ENCODE results near the gene HTRA3.

The HTRA3 gene

DNA sequence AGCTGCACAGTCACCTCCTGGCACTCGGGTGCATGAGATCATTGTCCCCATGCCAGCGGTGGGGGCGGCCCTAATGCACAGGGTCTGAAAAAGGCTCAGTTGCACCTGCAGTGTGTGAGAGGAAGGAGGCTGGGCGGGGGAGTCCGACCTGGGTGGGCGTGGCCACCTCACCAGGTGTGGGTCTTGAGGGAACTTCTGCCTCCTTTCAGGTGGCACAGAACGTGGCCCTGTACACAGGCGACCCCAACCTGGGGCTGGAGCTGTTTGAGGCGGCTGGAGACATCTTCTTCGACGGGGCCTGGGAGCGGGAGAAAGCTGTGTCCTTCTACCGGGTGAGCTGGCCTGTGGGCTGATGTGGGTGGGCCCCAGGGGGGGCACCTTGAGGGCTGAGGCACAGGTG lies 34.3 kb upstream of the HTRA3 start:
- DNase-seq, result no peak

GRCh38 chr4:8235686-8236085 lies 33.9 kb upstream of the HTRA3 start:
- no peak for DNase-seq

DNA sequence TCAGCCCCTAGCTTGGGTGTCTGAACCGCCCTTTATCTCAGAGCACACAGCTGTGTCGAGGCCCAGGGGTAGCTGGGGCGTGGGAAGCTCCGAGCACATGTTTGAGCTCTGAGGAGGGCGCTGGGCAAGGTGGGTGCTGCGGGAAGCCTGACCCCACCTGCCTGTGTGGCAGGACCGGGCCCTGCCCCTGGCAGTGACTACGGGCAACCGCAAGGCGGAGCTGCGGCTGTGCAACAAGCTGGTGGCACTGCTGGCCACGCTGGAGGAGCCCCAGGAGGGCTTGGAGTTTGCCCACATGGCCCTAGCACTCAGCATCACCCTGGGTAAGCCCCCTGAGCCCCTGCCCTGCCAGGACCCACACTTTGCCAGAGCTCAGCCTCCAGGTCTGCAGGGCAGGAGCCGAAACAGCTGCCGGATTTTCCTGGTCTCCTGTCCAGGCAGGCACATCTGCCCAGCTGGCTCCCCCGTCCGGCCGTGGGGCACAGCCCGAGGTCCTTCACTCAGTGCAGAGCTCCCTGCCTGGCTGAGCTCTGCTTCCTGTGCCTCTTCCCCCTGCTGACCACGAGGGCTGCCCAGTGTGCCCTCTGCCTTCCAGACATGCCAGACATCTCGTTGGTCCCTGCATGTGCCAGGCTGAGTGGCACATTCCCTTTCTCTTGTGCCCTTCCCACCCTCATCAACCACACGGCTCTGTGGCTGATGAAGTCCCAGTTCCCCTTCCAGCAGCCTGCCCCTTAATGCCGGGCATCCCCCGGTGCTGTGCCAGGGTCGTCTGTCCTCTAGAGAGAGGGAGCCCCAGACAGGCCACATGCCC lies 33.2 kb upstream of the HTRA3 start:
- no peak for DNase-seq

GRCh38 chr4:8236920-8237195 lies 32.7 kb upstream of the HTRA3 start:
- no peak for DNase-seq

- no peak for DNase-seq
Measured at GRCh38 chr4:8237256-8237989, 32.1 kb upstream of the HTRA3 start.

DNA sequence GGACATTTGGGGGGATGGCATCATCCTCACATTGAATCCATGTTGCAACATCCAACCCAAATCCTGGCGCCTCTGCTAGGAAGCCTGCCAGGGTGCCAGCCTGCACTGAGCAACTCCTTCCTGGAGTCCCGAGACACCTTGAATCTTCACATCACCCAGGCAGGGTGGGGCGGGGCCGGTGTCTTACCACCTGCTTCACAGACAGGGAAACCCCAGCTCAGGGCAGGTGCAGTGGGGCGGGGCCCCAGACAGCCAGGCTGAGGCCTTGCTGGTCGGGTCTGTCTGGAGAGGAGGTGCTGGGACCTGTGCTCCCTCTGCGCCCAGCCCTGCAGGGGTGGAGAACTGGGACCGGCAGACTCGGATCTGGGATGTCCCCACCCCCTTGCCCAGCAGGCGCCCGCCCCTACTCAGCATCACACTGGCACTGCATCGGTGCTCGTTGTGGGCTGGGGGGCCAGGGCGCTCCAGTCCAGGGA lies 31.5 kb upstream of the HTRA3 start:
- DNase-seq, result no peak

- no peak for DNase-seq
Measured at GRCh38 chr4:8238515-8239053, 31.0 kb upstream of the HTRA3 start.

- DNase-seq, result no peak
Measured at GRCh38 chr4:8239226-8239625, 30.3 kb upstream of the HTRA3 start.

GRCh38 chr4:8239661-8240060 lies 29.9 kb upstream of the HTRA3 start:
- no peak for DNase-seq

DNA sequence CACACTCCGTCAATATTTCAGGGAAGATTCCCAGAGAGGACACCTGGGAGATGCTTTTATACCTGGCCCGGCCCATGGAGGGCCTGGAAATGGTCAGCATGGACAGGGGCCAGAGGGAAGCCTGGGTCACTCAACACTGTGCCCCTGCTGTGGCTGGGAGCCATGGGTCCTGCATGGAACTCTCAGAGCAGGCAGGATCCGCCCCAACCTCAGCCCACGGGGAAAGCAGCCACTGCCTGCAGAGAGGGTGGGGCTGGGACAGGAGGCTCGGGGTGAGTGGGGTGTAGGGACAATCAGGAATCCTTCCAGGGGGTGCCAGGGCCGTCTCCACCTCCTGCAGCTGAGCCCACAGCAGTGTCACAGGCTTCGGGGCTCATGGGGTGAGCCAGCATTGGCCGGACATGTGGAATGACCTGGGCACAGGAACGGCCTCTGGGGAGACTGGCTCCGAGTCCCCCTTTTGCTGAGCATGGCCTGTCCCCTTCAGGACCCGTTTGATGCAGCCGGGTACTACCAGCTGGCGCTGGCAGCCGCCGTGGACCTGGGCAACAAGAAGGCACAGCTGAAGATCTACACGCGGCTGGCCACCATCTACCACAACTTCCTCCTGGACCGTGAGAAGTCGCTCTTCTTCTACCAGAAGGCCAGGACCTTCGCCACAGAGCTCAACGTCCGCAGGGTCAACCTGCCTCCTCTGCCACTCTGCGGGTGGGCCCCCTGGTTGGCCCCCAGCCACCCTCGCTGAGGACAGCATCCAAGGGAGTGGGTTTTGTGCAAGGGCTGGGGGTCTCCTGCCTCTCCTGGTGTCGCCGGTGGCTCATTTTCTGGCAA lies 29.1 kb upstream of the HTRA3 start:
- no peak for DNase-seq

DNA sequence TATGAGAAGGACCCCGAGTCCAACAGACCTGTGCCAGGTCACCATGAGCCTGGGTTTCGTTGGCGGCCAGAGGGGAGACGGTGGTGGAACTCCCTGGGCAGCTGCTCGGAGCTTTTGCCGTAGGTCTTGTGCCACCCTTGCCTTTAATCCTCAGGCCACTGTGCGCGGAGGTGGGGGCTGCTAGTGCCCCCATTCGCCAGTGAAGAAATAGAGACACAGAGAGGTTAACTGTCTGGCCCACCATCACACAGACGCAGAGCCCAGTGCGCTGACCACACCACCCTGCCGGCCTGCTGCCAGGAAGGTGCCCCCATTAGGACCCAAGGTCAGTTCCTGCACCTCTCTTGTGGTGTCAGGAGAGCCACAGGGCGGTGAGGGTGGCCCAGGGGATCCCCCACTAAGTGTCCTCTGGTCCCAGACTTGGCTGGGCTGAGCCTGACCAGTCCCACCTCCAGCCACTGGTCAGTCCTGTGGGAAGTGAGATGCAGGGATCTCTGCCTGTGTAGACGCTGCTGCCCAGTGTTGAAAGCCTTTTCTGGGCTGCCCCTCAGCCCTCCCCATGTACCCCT lies 28.3 kb upstream of the HTRA3 start:
- no peak for DNase-seq

DNA sequence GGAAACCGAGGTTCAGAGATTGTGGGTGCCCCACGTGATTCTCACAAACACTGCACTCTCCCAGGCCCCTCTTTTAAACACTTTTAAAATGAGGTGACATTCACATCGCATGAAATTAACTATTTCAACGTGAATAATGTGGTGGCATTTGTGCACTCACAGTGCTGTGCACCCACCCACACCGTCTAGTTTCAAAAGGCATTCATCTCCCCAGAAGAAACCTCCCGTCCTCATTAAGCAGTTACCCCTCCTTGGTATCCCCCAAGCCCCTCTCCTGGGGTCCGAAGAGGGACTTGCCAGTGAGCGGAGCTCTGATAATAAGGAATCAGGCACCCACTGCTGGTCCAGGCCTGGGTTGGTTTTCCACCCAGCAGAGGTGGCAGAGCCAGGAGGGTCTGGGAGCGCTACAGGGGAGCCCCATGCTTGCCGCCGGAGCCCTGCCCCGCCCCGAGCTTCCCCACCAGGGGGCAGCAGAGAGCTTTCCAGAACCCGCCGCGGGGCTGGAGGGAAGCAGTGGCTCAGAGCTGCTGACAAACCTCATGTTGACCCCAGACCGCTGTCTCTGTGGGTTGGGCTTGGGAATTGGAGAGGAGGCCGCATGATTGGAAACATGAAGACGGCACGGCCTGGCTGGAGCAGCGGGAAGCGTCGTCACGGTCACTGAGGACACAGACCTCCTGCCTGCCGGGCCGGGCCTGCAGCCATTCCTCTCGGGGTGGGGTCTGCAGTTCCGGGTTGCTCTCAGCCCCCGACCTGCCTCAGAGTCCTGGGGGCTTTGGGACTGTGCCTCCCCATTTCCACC lies 27.5 kb upstream of the HTRA3 start:
- DNase-seq, result peak; percentile 91 to 92

GRCh38 chr4:8242782-8243560 lies 26.6 kb upstream of the HTRA3 start:
- no peak for DNase-seq

- DNase-seq, result no peak
Measured at GRCh38 chr4:8244001-8244757, 25.4 kb upstream of the HTRA3 start.

- DNase-seq, result no peak
Measured at GRCh38 chr4:8244931-8245460, 24.6 kb upstream of the HTRA3 start.

GRCh38 chr4:8245884-8246833 lies 23.4 kb upstream of the HTRA3 start:
- DNase-seq, result no peak

DNA sequence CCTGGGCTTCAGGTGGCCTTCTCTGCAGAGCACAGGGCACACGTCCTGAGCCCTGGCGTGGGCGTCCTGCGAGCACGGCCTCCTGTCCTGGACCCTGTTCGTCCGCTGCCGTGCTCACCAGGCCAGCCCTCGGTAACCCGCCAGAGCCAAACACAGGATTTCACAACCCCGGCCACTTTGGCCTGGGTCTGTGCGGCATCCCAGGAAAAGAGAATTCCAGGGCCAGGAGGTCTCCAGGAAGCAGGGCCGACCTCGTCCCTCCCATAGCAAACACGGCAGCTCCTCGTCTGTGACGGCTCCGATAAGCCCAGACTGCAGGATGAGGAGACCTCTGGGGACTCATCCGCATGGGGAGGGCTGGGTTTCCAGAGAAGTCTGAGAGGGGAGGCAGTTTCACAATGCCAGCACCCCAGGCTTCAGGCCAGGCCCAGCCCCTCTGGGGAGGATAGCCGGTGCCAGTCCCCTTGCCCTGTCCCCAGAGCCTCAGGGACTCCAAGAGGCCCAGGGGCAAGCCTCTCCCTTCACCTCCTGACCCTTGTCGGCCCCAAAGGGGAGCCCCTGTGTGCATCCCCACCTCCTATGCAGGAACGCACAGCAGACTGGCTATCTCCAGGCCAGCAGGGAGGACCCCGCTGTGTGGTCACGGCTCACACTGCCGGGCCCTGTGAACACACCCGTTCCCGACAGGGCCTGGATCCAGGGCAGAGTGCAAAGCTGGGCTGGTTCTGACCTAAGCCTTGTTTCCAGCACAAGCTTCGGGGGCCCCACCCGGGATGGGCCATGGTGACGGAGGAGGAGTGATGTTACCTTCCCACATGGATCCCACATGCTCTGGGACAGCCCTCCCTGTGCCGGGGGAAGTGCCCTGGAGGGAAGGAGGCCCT lies 22.3 kb upstream of the HTRA3 start:
- DNase-seq, result no peak

- no peak for DNase-seq
Measured at GRCh38 chr4:8248091-8248490, 21.5 kb upstream of the HTRA3 start.

Measured in activated T-cell treated with anti-CD3 and anti-CD28 coated beads, Interleukin-2, amount 50 U/mL, for 48 hours (primary cell).